Measurements from ENCODE around the gene REV1. TPM values are rescaled to one million over a fixed set of nuclear protein-coding genes. Genes with fewer than 3 reads are reported as not detected.
"Not testable (repeated sequence)": the region's sequence is repeated elsewhere in the genome, so short reads cannot be mapped to it uniquely, and the experiment has no call there.

Gene REV1
- total and polyA plus RNA-seq, 8 donors, result 6.5 to 122 (median 23.5) TPM

- TF ChIP-seq POLR2A (IDR thresholded peaks at IDR 0.05) (no peak), POLR2AphosphoS5 (IDR thresholded peaks at IDR 0.05) (no peak), CTCF (IDR thresholded peaks at IDR 0.05) (no peak), EP300 (IDR thresholded peaks at IDR 0.05) (no peak)
- Histone ChIP-seq H3K9me3 (no peaks in the 10 kb centered on the region), H3K36me3 (no peaks in the 10 kb centered on the region), H3K4me3 (no peak overlapping the region), H3K27me3 (no peaks in the 10 kb centered on the region), H3K27ac (no peak overlapping the region), H3K4me1 (peaks cover 22 to 85% (median 54%) of the 10 kb centered on the region in 4 donors)
- intact Hi-C loops (cut with DNase I; ENCODE audit: low total_unique reads), result no loop called here
- WGBS, 5 donors, result 78 to 84% (median 82%) methylated on average over 5 of the region's 5 CpGs
- DNase-seq, result no peak
Observed at GRCh38 chr2:99478632-99479031, 11.2 kb downstream of the REV1 start.

- WGBS, 5 donors, result 94 to 96% (median 95%) methylated on average over 6 of the region's 6 CpGs
- Histone ChIP-seq H3K36me3 (no peaks in the 10 kb centered on the region), H3K9me3 (no peaks in the 10 kb centered on the region), H3K4me1 (peaks cover 29 to 89% (median 61%) of the 10 kb centered on the region in 4 donors), H3K4me3 (no peak overlapping the region), H3K27ac (no peak overlapping the region), H3K27me3 (no peaks in the 10 kb centered on the region)
- intact Hi-C loops (cut with DNase I; ENCODE audit: low total_unique reads), result no loop called here
- TF ChIP-seq POLR2AphosphoS5 (IDR thresholded peaks at IDR 0.05) (no peak), EP300 (IDR thresholded peaks at IDR 0.05) (no peak), CTCF (IDR thresholded peaks at IDR 0.05) (no peak), POLR2A (IDR thresholded peaks at IDR 0.05) (no peak)
- DNase-seq, result no peak
Observed at GRCh38 chr2:99477054-99477453, 12.8 kb downstream of the REV1 start.

- TF ChIP-seq CTCF (IDR thresholded peaks at IDR 0.05), result no peak
- TF ChIP-seq POLR2AphosphoS5 (IDR thresholded peaks at IDR 0.05), result no peak
- no peak for TF ChIP-seq EP300 (IDR thresholded peaks at IDR 0.05)
- no peak for TF ChIP-seq POLR2A (IDR thresholded peaks at IDR 0.05)
- H3K9me3 ChIP-seq, result no peaks in the 10 kb centered on the region
- H3K27me3 ChIP-seq, result no peaks in the 10 kb centered on the region
- H3K36me3 ChIP-seq, result no peaks in the 10 kb centered on the region
- WGBS, 5 donors, result 93 to 97% (median 93%) methylated on average over 3 of the region's 3 CpGs
- H3K4me1 ChIP-seq, result peaks cover 29 to 89% (median 59%) of the 10 kb centered on the region in 4 donors
- H3K27ac ChIP-seq, result peak overlapping the region in 1 of 5 donors; percentile 82
- intact Hi-C loops (cut with DNase I; ENCODE audit: low total_unique reads), result no loop called here
- H3K4me3 ChIP-seq, result no peak overlapping the region
- no peak for DNase-seq
Observed at GRCh38 chr2:99476629-99477028, 13.2 kb downstream of the REV1 start.

- H3K36me3 ChIP-seq; H3K27me3 ChIP-seq; intact Hi-C loops (cut with DNase I; ENCODE audit: low total_unique reads); DNase-seq; H3K4me3 ChIP-seq; H3K9me3 ChIP-seq: not testable (repeated sequence)
- H3K4me1 ChIP-seq, result peaks cover 25 to 89% (median 59%) of the 10 kb centered on the region in 4 donors
- peak overlapping the region in 4 of 5 donors; percentile 48 to 82 (median 71) for H3K27ac ChIP-seq
- 38 to 61% (median 48%) methylated on average over 4 of the region's 4 CpGs for WGBS, 5 donors
Observed at GRCh38 chr2:99475095-99475494, 14.7 kb downstream of the REV1 start.

GRCh38 chr2:99473518-99474083 lies 16.2 kb downstream of the REV1 start:
- no peak overlapping the region for H3K4me3 ChIP-seq
- no peaks in the 10 kb centered on the region for H3K27me3 ChIP-seq
- 45 to 68% (median 62%) methylated on average over 2 of the region's 2 CpGs for WGBS, 5 donors
- intact Hi-C loops (cut with DNase I; ENCODE audit: low total_unique reads), result no loop called here
- no peaks in the 10 kb centered on the region for H3K36me3 ChIP-seq
- H3K27ac ChIP-seq, result peak overlapping the region in 1 of 5 donors; percentile 33
- H3K9me3 ChIP-seq, result no peaks in the 10 kb centered on the region
- TF ChIP-seq EP300 (IDR thresholded peaks at IDR 0.05), result no peak
- peaks cover 25 to 81% (median 55%) of the 10 kb centered on the region in 4 donors for H3K4me1 ChIP-seq
- no peak for DNase-seq
